ENCODE results near the gene SCRN1.

DNA sequence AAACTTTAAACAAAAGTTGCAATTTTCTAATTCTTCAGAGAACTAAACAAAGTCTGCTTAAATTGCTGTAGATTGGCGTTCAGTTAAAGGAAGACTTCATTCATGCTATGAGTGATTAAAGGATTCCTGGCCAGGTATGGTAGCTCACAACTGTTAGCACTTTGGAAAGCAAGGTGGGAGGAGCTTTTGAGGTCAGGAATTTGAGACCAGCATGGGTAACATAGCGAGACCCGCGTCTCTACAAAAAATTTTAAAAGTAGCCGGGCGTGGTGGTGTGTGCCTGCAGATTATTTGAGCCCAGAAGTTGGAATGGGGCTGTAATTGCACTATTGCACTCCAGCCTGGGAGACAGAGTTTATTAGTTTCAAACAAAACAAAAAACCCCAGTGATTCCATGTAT lies 13.5 kb upstream of the SCRN1 start:
- TF ChIP-seq GABPA (IDR thresholded peaks at IDR 0.05; ENCODE audit: low read depth, low read length) (no peak), GABPA (CRISPR knock-in tag; IDR thresholded peaks at IDR 0.05; ENCODE audit: low read depth) (no peak), CTCF (CRISPR knock-in tag; IDR thresholded peaks at IDR 0.05) (no peak)
- TF ChIP-seq, protein P1, sequence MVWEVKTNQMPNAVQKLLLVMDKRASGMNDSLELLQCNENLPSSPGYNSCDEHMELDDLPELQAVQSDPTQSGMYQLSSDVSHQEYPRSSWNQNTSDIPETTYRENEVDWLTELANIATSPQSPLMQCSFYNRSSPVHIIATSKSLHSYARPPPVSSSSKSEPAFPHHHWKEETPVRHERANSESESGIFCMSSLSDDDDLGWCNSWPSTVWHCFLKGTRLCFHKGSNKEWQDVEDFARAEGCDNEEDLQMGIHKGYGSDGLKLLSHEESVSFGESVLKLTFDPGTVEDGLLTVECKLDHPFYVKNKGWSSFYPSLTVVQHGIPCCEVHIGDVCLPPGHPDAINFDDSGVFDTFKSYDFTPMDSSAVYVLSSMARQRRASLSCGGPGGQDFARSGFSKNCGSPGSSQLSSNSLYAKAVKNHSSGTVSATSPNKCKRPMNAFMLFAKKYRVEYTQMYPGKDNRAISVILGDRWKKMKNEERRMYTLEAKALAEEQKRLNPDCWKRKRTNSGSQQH (CRISPR knock-in tag; IDR thresholded peaks at IDR 0.05; ENCODE audit: low read depth) = no peak

All from HepG2 (cell line).